ENCODE data around the gene DNAI2. TPM values are rescaled to one million over a fixed set of nuclear protein-coding genes. Genes with fewer than 3 reads are reported as not detected.

Gene DNAI2
- polyA plus RNA-seq, 2 of the 4 experiments (the other 2 are of a cell fraction) = not detected

- CTCF ChIA-PET = interaction anchor here (0.7 to 3.8 kb wide), 9 partner anchors 13 to 75 kb away, joined by 3 to 26 read pairs (median 5); partner anchors contain the start of genes BTBD17 and GPR142
- Histone ChIP-seq H3K4me1 (no peaks in the 10 kb centered on the region), H3K27ac (no peak overlapping the region), H3K9me3 (peaks cover 5% of the 10 kb centered on the region; the same call in 1 of the 3 replicates), H3K4me3 (no peak overlapping the region), H3K4me2 (no peak overlapping the region)
- no peak for DNase-seq (ENCODE audit: low read depth in 1 of 2, low spot score in 1 of 2)
- POLR2A ChIA-PET = no interaction called here
- TF ChIP-seq POLR2AphosphoS2 (conservative IDR thresholded peaks at IDR 0.05; ENCODE audit: low read length) (no peak), NFE2L2 (conservative IDR thresholded peaks at IDR 0.05; ENCODE audit: low read length) (no peak), RCOR1 (IDR thresholded peaks at IDR 0.05; ENCODE audit: low read depth, low read length) (no peak), HMGXB4 (CRISPR knock-in tag; IDR thresholded peaks at IDR 0.05; ENCODE audit: borderline replicate concordance) (no peak), FOSL2 (IDR thresholded peaks at IDR 0.05) (no peak), FOSL2 (CRISPR knock-in tag; IDR thresholded peaks at IDR 0.05) (no peak), ZSCAN20 (CRISPR knock-in tag; IDR thresholded peaks at IDR 0.05) (no peak), FOSB (CRISPR knock-in tag; IDR thresholded peaks at IDR 0.05) (no peak), GATA3 (IDR thresholded peaks at IDR 0.05; ENCODE audit: borderline replicate concordance) (no peak), HOXB13 (CRISPR knock-in tag; IDR thresholded peaks at IDR 0.05; ENCODE audit: low read depth) (no peak), RFX5 (IDR thresholded peaks at IDR 0.05) (no peak), JUN (IDR thresholded peaks at IDR 0.05) (no peak)
- TF ChIP-seq, protein P1, sequence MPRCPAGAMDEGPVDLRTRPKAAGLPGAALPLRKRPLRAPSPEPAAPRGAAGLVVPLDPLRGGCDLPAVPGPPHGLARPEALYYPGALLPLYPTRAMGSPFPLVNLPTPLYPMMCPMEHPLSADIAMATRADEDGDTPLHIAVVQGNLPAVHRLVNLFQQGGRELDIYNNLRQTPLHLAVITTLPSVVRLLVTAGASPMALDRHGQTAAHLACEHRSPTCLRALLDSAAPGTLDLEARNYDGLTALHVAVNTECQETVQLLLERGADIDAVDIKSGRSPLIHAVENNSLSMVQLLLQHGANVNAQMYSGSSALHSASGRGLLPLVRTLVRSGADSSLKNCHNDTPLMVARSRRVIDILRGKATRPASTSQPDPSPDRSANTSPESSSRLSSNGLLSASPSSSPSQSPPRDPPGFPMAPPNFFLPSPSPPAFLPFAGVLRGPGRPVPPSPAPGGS (IDR thresholded peaks at IDR 0.05) = no peak
- FAIRE-seq = no peak
- WGBS (ENCODE audit: missing lambda C conversion rate) = 62% methylated on average over 5 of the region's 5 CpGs
- no peak for ATAC-seq
Observed at GRCh38 chr17:74304184-74304583, 30.1 kb downstream of the DNAI2 start.

DNA sequence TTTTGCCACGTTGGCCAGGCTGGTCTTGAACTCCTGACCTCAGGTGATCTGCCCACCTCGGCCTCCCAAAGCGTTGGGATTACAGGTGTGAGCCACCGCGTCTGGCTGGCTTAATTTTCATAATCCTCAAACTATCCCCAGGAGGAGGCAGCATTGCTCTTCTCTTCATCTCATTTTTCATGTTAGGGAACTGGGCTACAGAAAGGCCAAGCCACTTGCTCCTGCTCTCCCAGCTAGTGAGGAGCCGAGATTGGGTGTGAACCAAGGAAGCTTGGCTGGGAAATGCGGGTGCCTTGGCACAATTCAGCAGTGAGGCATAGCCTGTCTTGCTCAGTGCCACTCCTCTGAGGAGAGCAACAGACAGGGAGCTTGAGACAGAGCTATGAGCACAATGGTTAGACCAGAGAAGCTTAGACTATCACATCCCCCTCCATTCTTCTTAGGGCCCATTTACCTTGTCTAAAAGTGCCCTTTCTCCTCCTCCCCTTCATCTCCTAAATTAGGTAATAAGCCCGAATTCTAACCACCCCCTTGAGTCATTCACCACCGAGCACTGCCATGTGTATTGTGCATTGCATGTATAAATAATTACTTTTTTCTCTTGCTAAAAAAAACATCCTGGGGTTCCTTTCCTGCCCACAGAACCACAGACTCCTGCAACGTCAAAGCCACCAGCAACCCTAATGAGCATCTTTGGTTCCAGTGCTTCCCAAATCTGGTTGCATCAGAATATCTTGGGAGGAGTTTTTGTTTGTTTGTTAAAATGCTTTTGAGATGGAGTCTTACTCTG is 32.0 kb downstream of the DNAI2 start:
- Histone ChIP-seq H3K4me3 (no peak overlapping the region), H3K27ac (no peak overlapping the region), H3K9me3 (peaks cover 5% of the 10 kb centered on the region; the same call in 1 of the 3 replicates), H3K4me1 (0 out of 3 replicates have a peak, but pooled peaks cover 3% of the 10 kb centered on the region), H3K4me2 (no peak overlapping the region)
- no peak for FAIRE-seq
- ATAC-seq = no peak; a peak in 1 of 6 replicates
- 22% methylated on average over 10 of the region's 10 CpGs for WGBS (ENCODE audit: missing lambda C conversion rate)
- POLR2A ChIA-PET = no interaction called here
- peak in 1 of 2 experiments; percentile 28 for DNase-seq (ENCODE audit: low read depth in 1 of 2, low spot score in 1 of 2)
- TF ChIP-seq RAD21 (conservative IDR thresholded peaks at IDR 0.05 in 1 of 2, IDR thresholded peaks at IDR 0.05 in 1 of 2) = peak in 1 of 2 experiments; percentile 46; a peak in 1 of 5 replicates
- TF ChIP-seq, protein P2, sequence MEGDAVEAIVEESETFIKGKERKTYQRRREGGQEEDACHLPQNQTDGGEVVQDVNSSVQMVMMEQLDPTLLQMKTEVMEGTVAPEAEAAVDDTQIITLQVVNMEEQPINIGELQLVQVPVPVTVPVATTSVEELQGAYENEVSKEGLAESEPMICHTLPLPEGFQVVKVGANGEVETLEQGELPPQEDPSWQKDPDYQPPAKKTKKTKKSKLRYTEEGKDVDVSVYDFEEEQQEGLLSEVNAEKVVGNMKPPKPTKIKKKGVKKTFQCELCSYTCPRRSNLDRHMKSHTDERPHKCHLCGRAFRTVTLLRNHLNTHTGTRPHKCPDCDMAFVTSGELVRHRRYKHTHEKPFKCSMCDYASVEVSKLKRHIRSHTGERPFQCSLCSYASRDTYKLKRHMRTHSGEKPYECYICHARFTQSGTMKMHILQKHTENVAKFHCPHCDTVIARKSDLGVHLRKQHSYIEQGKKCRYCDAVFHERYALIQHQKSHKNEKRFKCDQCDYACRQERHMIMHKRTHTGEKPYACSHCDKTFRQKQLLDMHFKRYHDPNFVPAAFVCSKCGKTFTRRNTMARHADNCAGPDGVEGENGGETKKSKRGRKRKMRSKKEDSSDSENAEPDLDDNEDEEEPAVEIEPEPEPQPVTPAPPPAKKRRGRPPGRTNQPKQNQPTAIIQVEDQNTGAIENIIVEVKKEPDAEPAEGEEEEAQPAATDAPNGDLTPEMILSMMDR (IDR thresholded peaks at IDR 0.05) = peak; percentile 12; the same call in 2 of the 3 replicates
- no peak for TF ChIP-seq NPAS2 (CRISPR knock-in tag; IDR thresholded peaks at IDR 0.05; ENCODE audit: borderline replicate concordance)
- CTCF ChIA-PET = interaction anchor here (0.8 to 3.8 kb wide), 8 partner anchors 7 to 145 kb away, joined by 3 to 26 read pairs (median 6); partner anchors contain the start of genes BTBD17 and GPR142
